Activated T-helper 17 cell treated with anti-CD3 and anti-CD28 coated beads, Interleukin-2, amount 50 U/mL, for 72 hours (primary cell): ENCODE results near the gene CAMSAP2. TPM values are rescaled to one million over a fixed set of nuclear protein-coding genes. Genes with fewer than 3 reads are reported as not detected.

Source experiments
- ATAC-seq: fragments of 150-1000 bp; cut with Tn5 transposase; replicated peaks from 2 replicates; pipeline ENCODE4 v1.10.0; 2021; ENCODE audit warnings: mild to moderate bottlenecking, moderate library complexity
- H3K27ac Mint-ChIP-seq: one replicate; pipeline ENCODE4 v1.8.0; 2022; ENCODE audit warnings: mixed read lengths
- H3K27me3 Mint-ChIP-seq: one replicate; pipeline ENCODE4 v1.8.0; 2022; ENCODE audit warnings: mixed read lengths
- H3K36me3 Mint-ChIP-seq: one replicate; pipeline ENCODE4 v1.8.0; 2022; ENCODE audit warnings: low read depth, mild to moderate bottlenecking, mixed read lengths
- H3K4me1 Mint-ChIP-seq: one replicate; pipeline ENCODE4 v1.8.0; 2022; ENCODE audit warnings: mixed read lengths
- H3K4me3 Mint-ChIP-seq: one replicate; pipeline ENCODE4 v1.8.0; 2022; ENCODE audit warnings: mild to moderate bottlenecking, mixed read lengths
- H3K9me3 Mint-ChIP-seq: one replicate; pipeline ENCODE4 v1.8.0; 2022; ENCODE audit warnings: mixed read lengths
- total RNA-seq, 2 donors: library from RNA; stranded (reverse); gene quantifications; one replicate each; pipeline ENCODE4 v1.2.3, GENCODE V29; 2022

CAMSAP2 gene
- total RNA-seq, 2 donors from 2014 or later = 3.4 to 5.3 TPM

GRCh38 chr1:200753650-200754198 lies 15.0 kb downstream of the CAMSAP2 start:
- Mint-ChIP-seq H3K27me3 (no peaks in the 10 kb centered on the region), H3K4me1 (peaks cover 6% of the 10 kb centered on the region), H3K4me3 (no peak overlapping the region), H3K36me3 (no peaks in the 10 kb centered on the region), H3K9me3 (no peaks in the 10 kb centered on the region), H3K27ac (no peak overlapping the region)
- no peak for ATAC-seq

GRCh38 chr1:200755456-200755855 lies 16.8 kb downstream of the CAMSAP2 start:
- Mint-ChIP-seq H3K4me1 (peaks cover 6% of the 10 kb centered on the region), H3K36me3 (no peaks in the 10 kb centered on the region), H3K27ac (no peak overlapping the region), H3K4me3 (no peak overlapping the region), H3K27me3 (no peaks in the 10 kb centered on the region), H3K9me3 (no peaks in the 10 kb centered on the region)
- no peak for ATAC-seq

GRCh38 chr1:200762089-200762488 lies 23.4 kb downstream of the CAMSAP2 start:
- Mint-ChIP-seq H3K27ac (no peak overlapping the region), H3K4me1 (no peaks in the 10 kb centered on the region), H3K27me3 (no peaks in the 10 kb centered on the region), H3K4me3 (no peak overlapping the region), H3K36me3 (peaks cover 12% of the 10 kb centered on the region), H3K9me3 (no peaks in the 10 kb centered on the region)
- ATAC-seq = no peak

GRCh38 chr1:200767321-200767720 lies 28.6 kb downstream of the CAMSAP2 start:
- ATAC-seq = no peak
- Mint-ChIP-seq H3K4me1 (no peaks in the 10 kb centered on the region), H3K27ac (no peak overlapping the region), H3K4me3 (no peak overlapping the region), H3K27me3 (no peaks in the 10 kb centered on the region), H3K36me3 (peaks cover 9% of the 10 kb centered on the region), H3K9me3 (no peaks in the 10 kb centered on the region)

GRCh38 chr1:200771625-200772555 lies 33.2 kb downstream of the CAMSAP2 start:
- H3K27ac Mint-ChIP-seq = no peak overlapping the region
- peaks cover 9% of the 10 kb centered on the region for H3K36me3 Mint-ChIP-seq
- ATAC-seq = no peak
- no peaks in the 10 kb centered on the region for H3K27me3 Mint-ChIP-seq
- H3K4me1 Mint-ChIP-seq = peaks cover 5% of the 10 kb centered on the region
- H3K9me3 Mint-ChIP-seq = no peaks in the 10 kb centered on the region
- no peak overlapping the region for H3K4me3 Mint-ChIP-seq

- no peak for ATAC-seq
- Mint-ChIP-seq H3K4me1 (peaks cover 5% of the 10 kb centered on the region), H3K9me3 (no peaks in the 10 kb centered on the region), H3K36me3 (no peaks in the 10 kb centered on the region), H3K27ac (no peak overlapping the region), H3K27me3 (no peaks in the 10 kb centered on the region), H3K4me3 (no peak overlapping the region)
These were observed 35.6 kb downstream of the CAMSAP2 start for GRCh38 chr1:200774311-200774710.

GRCh38 chr1:200774735-200775444 lies 36.2 kb downstream of the CAMSAP2 start:
- Mint-ChIP-seq H3K4me1 (peaks cover 5% of the 10 kb centered on the region), H3K9me3 (no peaks in the 10 kb centered on the region), H3K4me3 (no peak overlapping the region), H3K27me3 (no peaks in the 10 kb centered on the region), H3K36me3 (no peaks in the 10 kb centered on the region), H3K27ac (no peak overlapping the region)
- no peak for ATAC-seq

- no peaks in the 10 kb centered on the region for H3K27me3 Mint-ChIP-seq
- H3K4me1 Mint-ChIP-seq = peaks cover 5% of the 10 kb centered on the region
- no peaks in the 10 kb centered on the region for H3K36me3 Mint-ChIP-seq
- ATAC-seq = no peak
- H3K4me3 Mint-ChIP-seq = no peak overlapping the region
- no peak overlapping the region for H3K27ac Mint-ChIP-seq
- H3K9me3 Mint-ChIP-seq = no peaks in the 10 kb centered on the region
These were observed 37.2 kb downstream of the CAMSAP2 start for GRCh38 chr1:200775850-200776249.

GRCh38 chr1:200776949-200777348 lies 38.3 kb downstream of the CAMSAP2 start:
- Mint-ChIP-seq H3K4me3 (no peak overlapping the region), H3K4me1 (peaks cover 5% of the 10 kb centered on the region), H3K27ac (no peak overlapping the region), H3K27me3 (no peaks in the 10 kb centered on the region), H3K9me3 (no peaks in the 10 kb centered on the region), H3K36me3 (peaks cover under 1% of the 10 kb centered on the region)
- ATAC-seq = no peak

- Mint-ChIP-seq H3K4me1 (peaks cover 5% of the 10 kb centered on the region), H3K27me3 (no peaks in the 10 kb centered on the region), H3K27ac (no peak overlapping the region), H3K4me3 (no peak overlapping the region), H3K36me3 (peaks cover 12% of the 10 kb centered on the region), H3K9me3 (no peaks in the 10 kb centered on the region)
- no peak for ATAC-seq
These were observed 40.1 kb downstream of the CAMSAP2 start for GRCh38 chr1:200778766-200779165.

GRCh38 chr1:200779326-200779725 lies 40.6 kb downstream of the CAMSAP2 start:
- Mint-ChIP-seq H3K27ac (no peak overlapping the region), H3K4me3 (no peak overlapping the region), H3K27me3 (no peaks in the 10 kb centered on the region), H3K36me3 (peaks cover 15% of the 10 kb centered on the region), H3K4me1 (peaks cover 5% of the 10 kb centered on the region), H3K9me3 (no peaks in the 10 kb centered on the region)
- ATAC-seq = no peak

GRCh38 chr1:200780545-200781369 lies 42.1 kb downstream of the CAMSAP2 start:
- H3K4me3 Mint-ChIP-seq = no peak overlapping the region
- H3K27ac Mint-ChIP-seq = no peak overlapping the region
- H3K27me3 Mint-ChIP-seq = no peaks in the 10 kb centered on the region
- ATAC-seq = no peak
- no peaks in the 10 kb centered on the region for H3K9me3 Mint-ChIP-seq
- peaks cover 15% of the 10 kb centered on the region for H3K36me3 Mint-ChIP-seq
- H3K4me1 Mint-ChIP-seq = no peaks in the 10 kb centered on the region

- H3K9me3 Mint-ChIP-seq = no peaks in the 10 kb centered on the region
- peaks cover 15% of the 10 kb centered on the region for H3K36me3 Mint-ChIP-seq
These were observed 45.2 kb downstream of the CAMSAP2 start for GRCh38 chr1:200783926-200784325.

GRCh38 chr1:200784576-200784975 lies 45.9 kb downstream of the CAMSAP2 start:
- peaks cover 15% of the 10 kb centered on the region for H3K36me3 Mint-ChIP-seq
- no peaks in the 10 kb centered on the region for H3K27me3 Mint-ChIP-seq
- no peaks in the 10 kb centered on the region for H3K4me1 Mint-ChIP-seq
- no peak overlapping the region for H3K27ac Mint-ChIP-seq
- H3K9me3 Mint-ChIP-seq = no peaks in the 10 kb centered on the region
- ATAC-seq = no peak
- no peak overlapping the region for H3K4me3 Mint-ChIP-seq

More at GRCh38 chr1:200783926-200784325, 45.2 kb downstream of the CAMSAP2 start:
- Mint-ChIP-seq H3K27me3 (no peaks in the 10 kb centered on the region), H3K27ac (no peak overlapping the region), H3K4me1 (no peaks in the 10 kb centered on the region), H3K4me3 (no peak overlapping the region)
- no peak for ATAC-seq
